NCI-H1048 (cell line): ENCODE results near the gene PWP2.
"Not testable (repeated sequence)": the region's sequence is repeated elsewhere in the genome, so short reads cannot be mapped to it uniquely, and the experiment has no call there.

ENCODE experiments used
- DNase-seq: peaks from one replicate; lab custom pipeline; 2025; lab: John Stamatoyannopoulos, UW

The PWP2 gene

GRCh38 chr21:44138039-44138438 lies 30.8 kb downstream of the PWP2 start:
- not testable (repeated sequence) for DNase-seq

GRCh38 chr21:44139787-44140551 lies 32.8 kb downstream of the PWP2 start:
- not testable (repeated sequence) for DNase-seq

- not testable (repeated sequence) for DNase-seq
Observed at GRCh38 chr21:44140552-44140932, 33.3 kb downstream of the PWP2 start.

- DNase-seq, result not testable (repeated sequence)
Observed at GRCh38 chr21:44142470-44142869, 35.3 kb downstream of the PWP2 start.

- not testable (repeated sequence) for DNase-seq
Observed at GRCh38 chr21:44143380-44143779, 36.2 kb downstream of the PWP2 start.

DNA sequence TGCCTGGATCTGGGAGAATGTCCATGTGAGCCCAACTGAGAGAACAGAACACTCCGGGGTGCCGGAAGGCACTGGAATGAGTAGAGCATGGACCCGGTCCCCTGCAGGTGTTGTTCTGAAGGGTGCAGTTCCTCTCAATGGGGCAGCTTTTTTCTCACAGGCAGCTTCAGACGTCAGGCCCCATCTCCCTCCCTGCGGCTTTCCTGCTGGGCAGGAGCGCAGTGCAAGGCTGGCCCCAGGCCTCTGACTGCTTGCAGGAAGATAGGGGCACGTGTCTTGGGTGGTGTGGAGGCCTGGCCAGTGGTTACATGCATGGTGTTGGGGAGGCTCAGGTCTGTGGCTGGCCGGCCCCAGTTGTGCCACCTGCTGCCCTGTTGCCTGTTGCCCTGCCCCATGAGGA lies 36.8 kb downstream of the PWP2 start:
- not testable (repeated sequence) for DNase-seq

DNA sequence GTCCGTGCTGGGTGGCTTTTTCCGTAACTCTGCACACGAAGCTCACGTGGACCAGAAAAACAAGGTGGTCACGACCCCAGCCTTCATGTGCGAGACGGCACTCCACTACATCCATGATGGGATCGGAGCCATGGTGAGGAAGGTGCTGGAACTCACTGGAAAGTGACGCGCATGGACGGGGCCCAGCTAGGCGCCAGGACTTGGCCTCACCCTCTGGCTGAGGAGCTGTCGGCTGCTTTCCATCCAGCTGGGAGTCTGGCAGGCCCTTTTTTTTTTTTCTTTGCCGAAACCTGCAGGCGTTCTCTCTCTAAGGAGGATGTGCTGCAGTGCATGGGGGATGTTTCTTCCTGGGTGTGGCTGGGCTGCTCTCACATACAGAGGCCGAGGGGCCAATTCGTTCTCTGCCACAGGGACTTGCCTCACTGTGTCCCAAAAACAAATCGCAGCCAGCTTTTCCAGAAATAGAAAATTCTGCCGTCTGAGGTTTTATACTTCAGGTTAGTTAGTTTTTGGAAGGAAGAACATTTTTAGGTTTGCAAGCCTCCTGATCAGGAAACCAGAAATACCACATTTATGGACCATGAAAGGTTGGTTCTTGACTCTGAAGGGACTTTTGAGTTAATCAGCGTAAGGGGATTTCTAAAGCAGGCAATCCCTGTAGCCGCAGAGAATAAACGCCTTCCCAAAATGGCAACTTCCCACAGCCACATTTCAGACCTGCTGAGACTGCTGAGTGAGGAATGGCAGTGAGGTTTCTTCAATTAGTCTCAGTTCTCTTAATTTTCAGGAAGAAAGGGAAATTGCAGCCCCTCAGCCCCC lies 37.8 kb downstream of the PWP2 start:
- DNase-seq, result not testable (repeated sequence)

GRCh38 chr21:44145616-44146015 lies 38.4 kb downstream of the PWP2 start:
- not testable (repeated sequence) for DNase-seq

- DNase-seq, result not testable (repeated sequence)
Observed at GRCh38 chr21:44147108-44147507, 39.9 kb downstream of the PWP2 start.

GRCh38 chr21:44150255-44150654 lies 43.1 kb downstream of the PWP2 start:
- DNase-seq, result not testable (repeated sequence)

DNA sequence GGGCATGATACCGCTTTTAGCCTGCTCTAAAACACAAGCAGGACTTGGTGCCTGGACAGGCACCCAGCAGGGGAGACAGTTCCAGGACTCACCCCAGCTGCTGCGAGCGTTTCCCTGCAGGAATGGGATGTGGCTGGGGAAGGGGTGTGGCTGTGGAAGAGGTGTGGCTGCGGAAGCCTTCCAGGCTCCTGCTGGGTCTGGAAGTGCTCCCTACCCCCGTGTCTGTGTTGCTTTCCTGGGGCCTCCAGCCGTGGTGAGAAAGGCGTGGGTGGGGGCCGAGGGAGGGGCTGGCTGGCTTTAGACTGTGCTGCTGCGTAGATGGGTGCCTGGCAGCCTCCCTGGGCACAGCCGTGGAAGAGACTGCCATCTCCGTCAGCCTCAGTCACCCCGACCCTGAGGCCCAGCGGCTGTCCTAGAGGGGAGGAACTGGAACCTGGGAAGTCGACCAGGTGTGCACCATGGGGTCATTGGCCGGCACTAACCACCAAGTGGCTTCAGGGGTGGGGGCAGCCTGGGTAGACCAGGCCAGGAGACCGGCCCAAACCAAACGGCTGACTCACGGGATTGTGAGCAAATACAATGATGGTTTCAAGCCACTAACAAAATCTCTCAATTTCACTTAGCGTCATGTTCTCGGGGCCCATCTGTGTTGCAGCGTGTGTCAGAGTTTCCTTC lies 46.2 kb downstream of the PWP2 start:
- not testable (repeated sequence) for DNase-seq

- DNase-seq, result not testable (repeated sequence)
Observed at GRCh38 chr21:44153889-44154228, 46.7 kb downstream of the PWP2 start.

DNA sequence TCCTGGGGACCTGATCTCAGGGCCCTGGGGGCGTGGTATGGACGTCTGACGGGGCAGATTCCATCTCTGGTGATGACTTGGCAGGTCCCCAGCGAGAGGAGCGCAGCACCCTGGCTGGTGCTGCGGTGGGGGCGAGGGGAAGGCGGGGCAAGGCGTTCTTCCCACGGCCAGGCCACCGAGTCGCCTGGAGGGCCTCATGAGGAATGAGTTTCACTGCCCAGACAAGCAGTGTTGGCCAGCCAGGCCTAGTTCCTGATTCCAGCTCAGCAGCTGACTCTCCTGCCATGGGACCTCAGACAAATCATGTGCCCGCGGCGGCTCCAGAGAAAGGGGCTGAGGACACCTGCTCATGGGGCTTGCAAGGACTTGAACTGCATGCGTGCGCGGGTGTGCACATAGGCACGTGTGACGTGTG lies 47.6 kb downstream of the PWP2 start:
- not testable (repeated sequence) for DNase-seq

DNA sequence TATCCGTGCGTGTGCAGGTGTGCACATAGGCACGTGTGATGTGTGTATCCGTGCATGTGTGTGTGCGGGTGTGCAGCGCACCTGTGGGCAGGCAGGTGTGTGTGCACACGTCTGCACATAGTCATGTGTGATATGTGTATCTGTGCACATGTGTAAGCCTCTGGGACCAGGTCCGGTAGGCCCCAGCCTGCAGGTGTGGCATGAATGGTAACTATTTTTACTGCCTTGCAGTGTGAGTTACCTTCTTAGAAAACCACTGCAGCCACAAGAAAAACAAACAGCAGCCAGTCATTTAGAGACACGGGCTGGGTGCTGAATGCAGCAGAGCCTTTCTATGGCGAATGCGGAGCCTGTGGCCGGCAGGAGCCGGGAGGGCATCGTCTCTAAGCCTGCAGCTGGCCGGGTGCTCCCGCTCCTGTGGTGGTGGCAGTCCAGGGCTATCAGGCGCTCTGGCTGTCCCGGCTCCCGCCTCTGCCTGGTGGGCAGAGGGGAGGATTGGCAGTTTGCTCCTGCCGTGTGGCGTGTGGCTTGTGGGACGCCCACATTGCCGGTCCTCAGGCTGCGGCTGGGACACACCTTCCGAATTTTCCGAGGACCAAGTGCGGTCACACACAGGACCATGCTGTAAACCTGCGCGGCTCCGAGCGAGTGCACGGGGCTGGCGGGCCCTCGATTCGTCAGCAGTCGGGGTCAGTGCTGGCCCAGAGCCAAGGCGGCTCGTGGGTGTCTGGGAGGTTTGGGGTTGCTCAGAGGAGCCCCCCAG lies 48.2 kb downstream of the PWP2 start:
- not testable (repeated sequence) for DNase-seq

DNA sequence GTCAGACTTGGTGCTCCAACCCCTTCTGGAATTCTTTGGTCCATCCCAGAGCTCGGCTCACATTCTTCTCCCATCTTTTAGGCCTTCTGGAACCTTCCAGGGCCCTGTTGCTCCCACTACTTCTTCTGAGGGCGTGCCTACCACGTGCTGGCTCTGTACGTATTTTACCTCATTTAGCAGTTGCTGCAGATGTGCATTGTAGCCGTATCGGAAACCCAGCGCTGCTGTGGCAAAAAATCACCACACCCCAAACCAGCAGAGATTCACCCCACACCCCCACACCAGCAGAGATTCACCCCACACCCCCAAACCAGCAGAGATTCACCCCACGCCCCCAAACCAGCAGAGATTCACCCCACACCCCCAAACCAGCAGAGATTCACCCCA lies 48.8 kb downstream of the PWP2 start:
- DNase-seq, result not testable (repeated sequence)

- not testable (repeated sequence) for DNase-seq
Observed at GRCh38 chr21:44157439-44158081, 50.4 kb downstream of the PWP2 start.

DNA sequence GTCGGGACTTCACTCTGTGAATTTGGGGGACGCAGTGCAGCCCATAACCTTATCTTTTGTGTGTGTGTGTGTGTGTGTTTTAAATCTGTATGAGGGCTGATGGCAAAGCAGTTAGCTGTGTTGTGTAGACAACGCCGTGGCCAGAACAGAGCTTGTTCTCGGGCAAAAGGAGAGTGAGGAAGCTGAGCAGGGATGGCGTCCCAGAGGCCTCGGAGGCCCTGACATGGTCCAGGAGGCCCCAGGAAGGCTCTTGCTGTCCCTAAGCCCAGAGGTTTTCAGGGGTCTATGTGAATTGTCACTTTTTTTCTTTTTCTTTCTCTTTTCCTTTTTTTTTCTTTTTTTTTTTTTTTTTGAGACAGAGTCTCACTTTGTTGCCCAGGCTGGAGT lies 50.9 kb downstream of the PWP2 start:
- DNase-seq, result not testable (repeated sequence)

GRCh38 chr21:44159349-44160297 lies 52.4 kb downstream of the PWP2 start:
- not testable (repeated sequence) for DNase-seq

DNA sequence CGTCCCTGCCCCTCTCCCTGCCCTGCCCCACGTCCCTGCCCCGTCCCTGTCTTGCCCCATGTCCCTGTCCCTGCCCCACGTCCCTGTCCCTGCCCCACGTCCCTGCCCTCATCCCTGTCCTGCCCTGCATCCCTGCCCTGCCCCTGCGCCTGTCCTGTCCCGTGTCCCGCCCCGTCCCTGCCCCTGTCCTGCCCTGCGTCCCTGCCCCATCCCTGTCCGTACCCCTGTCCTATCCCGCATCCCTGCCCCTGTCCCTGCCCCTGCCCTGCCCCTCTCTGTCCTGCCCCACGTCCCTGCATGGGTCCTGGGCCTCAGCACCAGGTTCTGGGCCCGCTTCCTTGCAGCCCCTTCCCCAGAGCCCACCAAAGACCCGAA lies 53.1 kb downstream of the PWP2 start:
- not testable (repeated sequence) for DNase-seq

GRCh38 chr21:44160821-44161220 lies 53.6 kb downstream of the PWP2 start:
- DNase-seq, result not testable (repeated sequence)
